ENCODE results near the gene XIAP. TPM values are rescaled to one million over a fixed set of nuclear protein-coding genes. Genes with fewer than 3 reads are reported as not detected.
"Not testable (repeated sequence)": the region's sequence is repeated elsewhere in the genome, so short reads cannot be mapped to it uniquely, and the experiment has no call there.

The XIAP gene
- 34.5 and 37.7 TPM in 2 replicates for total RNA-seq (2014; rRNA removed; shearing (Covaris generic))

GRCh38 chrX:123859846-123860838 is at the start of gene XIAP:
TSS of gene XIAP (plus strand) at chrX:123860053. CDS start at chrX:123885663, 25,610 bp downstream.
- DNase-seq (ENCODE audit: low spot score): peak; percentile 88

GRCh38 chrX:123814343-123814742 is 45.5 kb upstream of the XIAP start:
- peak; percentile 42 for DNase-seq (ENCODE audit: low spot score)

DNA sequence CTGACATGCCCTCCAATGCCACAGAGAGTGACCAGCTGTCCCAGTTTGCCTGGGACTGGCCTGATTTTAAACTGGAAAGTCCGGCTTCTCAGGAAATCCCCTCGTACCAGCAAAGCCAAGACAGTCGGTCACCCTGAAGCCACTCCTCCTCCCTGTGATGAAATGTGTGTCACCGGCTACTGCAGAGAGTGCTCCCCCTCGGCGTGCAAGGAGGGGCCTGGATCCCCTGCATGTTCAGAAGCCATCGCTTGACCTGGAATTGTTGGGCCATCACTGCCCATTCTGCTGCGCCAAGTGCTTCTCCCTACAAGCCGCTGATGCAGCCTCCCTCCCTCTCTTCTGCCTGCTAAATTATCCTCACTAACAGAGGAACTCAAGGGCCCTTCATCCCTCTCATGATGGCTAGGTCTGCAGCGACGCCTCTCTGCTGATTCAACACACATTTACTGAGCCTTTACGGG is 44.9 kb upstream of the XIAP start:
- DNase-seq (ENCODE audit: low spot score): peak; percentile 75

DNA sequence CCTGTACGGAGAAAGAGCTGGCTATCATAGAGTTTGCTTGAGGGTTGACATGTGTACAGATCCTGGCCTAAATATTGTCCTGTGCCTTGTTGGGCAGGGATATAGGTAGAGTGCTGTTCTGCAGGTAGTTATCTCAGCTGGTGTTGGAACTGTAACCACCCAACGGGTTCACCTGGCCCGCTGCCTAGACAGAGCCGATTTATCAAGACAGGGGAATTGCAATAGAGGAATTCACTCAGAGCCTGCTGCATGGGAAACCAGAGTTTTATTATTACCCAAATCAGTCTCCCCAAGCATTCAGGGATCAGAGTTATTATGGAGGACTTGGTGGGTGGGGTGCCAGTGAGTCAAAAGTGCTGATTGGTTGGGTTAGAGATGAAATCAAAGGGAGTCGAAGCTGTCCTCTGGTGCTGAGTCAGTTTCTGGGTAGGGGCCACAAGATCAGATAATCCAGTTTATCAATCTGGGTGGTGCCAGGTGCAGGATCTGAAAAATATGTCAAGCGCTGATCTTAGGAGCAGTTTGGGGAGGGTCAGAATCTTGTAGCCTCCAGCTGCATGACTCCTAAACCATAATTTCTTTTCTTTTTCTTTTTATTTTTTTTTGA is 42.5 kb upstream of the XIAP start:
- DNase-seq (ENCODE audit: low spot score): no peak

DNA sequence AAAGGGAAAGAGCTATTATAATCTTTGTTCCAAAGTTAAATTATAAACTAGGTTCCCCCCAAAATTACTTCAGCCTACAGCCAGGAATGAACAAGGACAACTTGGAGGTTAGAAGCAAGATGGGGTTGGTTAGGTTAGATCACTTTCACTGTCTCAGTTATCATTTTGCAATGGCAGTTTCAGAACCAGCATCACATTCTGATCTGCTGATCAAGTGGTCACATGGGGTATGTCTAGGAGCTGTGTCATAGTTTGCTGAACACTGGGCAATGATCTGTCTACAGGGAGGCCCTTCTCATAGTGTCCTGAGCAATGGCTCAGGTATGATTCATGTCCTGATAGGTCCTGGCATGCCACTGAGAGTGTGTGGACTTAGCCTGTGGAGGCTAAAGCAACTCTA is 41.6 kb upstream of the XIAP start:
- no peak for DNase-seq (ENCODE audit: low spot score)

DNA sequence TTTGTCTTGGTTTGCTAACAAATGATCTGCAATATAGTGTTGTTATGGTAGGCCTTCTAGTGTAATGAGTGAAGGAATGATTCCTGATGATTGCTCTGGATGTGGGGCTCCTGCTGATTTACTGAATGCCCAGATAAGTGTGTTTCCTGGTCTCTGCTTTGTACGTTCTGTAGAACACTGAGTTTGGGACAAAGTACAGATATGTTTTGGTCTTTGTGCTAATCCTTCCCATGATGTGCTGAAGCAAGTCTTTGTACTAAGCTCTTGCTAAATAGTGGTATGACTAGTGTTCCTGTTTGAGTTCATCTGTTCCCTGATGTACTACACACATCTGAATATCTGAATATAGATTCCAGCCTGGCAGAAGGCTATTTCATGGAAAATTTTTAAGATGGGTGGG is 36.9 kb upstream of the XIAP start:
- DNase-seq (ENCODE audit: low spot score): no peak

DNA sequence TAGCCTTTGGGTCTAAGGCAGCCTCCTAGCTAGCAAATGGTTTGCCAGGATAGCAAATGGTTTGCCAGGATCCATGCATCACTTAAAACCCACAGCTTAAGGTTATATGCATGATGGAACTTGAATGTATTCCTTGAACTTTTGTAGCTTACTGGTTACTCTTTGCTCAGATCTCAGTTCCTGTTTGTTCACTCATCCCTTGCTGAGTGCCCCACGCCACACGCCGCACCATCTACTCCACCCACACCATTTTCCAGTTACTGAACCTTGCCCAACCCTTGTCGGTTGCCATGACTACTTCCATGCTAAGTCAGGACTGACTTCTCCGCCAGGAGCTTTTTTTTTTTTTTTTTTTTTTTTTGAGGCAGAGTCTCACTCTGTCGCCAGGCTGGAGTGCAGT is 29.5 kb upstream of the XIAP start:
- peak; percentile 88 for DNase-seq (ENCODE audit: low spot score)

- DNase-seq (ENCODE audit: low spot score): peak; percentile 96
These were observed 26.5 kb upstream of the XIAP start for GRCh38 chrX:123833387-123833786.

- no peak for DNase-seq (ENCODE audit: low spot score)
These were observed 25.7 kb upstream of the XIAP start for GRCh38 chrX:123834116-123834515.

DNA sequence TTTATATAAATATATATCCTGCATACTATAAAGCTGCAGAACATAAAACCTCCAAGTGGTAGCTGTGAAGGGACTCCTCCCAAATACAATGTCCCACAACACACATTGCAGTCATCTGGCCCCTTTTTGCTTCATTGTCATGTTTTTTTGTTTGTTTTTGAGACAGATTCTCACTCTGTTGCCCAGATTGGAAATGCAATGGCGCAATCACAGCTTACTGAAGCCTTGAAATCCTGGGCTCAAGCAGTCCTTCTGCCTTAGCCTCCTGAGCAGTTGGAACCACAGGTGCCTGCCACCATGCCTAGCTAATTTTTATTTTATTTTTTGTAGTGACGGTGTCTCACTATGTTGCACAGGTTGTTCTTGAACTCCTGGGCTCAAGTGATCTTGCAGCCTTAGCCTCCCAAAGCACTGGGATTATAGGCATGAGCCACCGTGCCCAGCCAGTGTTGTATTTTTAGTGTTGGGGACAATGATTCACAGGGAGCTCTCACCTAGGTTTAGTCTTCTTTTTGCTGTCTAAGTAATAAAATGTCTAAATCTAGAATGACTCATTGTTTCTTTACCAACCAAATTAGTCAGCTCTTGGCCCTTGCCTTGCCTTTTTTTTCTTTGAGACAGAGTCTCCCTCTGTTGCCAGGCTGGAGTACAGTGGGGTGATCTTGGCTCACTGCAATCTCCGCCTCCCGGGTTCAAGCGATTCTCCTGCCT is 24.0 kb upstream of the XIAP start:
- DNase-seq (ENCODE audit: low spot score): peak; percentile 51

- not testable (repeated sequence) for DNase-seq (ENCODE audit: low spot score)
These were observed 14.7 kb upstream of the XIAP start for GRCh38 chrX:123845129-123845528.

GRCh38 chrX:123846577-123847038 is 13.2 kb upstream of the XIAP start:
- no peak for DNase-seq (ENCODE audit: low spot score)

DNA sequence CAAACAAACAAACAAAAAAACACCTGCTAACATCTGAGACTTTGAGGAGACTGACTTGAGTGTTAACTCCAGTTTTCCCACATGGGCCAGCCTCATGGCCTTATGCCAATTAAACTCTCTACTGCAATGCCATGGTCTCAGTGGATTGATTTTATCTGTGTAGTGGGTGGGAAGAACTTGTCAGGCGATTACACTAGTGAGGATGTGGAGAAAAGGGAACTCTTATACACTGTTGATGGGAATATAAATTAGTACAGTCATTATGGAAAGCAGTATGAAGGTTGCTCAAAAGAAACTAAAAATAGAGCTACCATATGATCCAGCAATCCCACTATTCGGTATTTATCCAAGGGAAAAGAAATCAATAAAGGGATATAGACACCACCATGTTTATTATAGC is 12.8 kb upstream of the XIAP start:
- DNase-seq (ENCODE audit: low spot score): no peak

- no peak for DNase-seq (ENCODE audit: low spot score)
These were observed 10.8 kb upstream of the XIAP start for GRCh38 chrX:123849096-123849495.

DNA sequence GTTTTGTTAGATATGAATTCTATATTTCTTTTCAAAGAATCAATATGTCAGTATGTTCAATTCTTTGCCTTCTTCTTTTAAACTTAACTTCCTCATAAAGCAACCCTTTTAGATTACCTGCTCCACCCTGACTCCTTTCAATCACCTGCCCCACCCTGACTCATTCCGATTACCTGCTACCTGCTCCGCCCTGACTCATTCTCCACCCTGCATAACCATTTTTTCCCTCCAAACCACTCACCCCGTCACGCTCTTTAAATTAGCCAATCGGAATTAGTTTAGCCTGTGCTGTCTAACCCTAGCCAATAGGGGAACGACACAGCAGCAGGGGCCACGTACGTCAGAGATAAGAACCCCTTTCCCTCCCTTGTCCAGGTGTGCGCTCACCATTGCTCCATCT is 9.9 kb upstream of the XIAP start:
- peak; percentile 82 for DNase-seq (ENCODE audit: low spot score)

- DNase-seq (ENCODE audit: low spot score): no peak
These were observed 8.8 kb upstream of the XIAP start for GRCh38 chrX:123851079-123851478.

DNA sequence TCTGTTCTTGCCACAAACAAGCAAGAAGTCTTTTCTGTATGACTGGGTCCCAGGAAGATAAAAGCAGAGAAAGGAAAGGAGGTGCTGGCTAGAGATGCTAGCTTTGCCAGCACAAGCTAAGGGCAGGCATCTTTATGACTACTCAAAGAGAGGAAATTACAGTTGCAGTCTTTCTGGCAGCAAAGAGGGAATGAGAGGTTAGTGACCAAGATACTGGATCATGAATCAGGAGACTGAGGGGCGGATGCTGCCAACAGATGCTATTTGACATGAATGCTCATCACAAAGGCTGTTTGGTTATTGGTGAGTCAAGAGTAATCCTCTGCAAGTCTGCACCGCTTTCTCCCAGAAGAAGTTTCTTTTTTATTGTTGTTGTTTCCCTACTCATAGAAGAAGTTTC is 5.5 kb upstream of the XIAP start:
- no peak for DNase-seq (ENCODE audit: low spot score)

GRCh38 chrX:123859409-123859845 is 426 bp upstream of the XIAP start:
- DNase-seq (ENCODE audit: low spot score): no peak

DNA sequence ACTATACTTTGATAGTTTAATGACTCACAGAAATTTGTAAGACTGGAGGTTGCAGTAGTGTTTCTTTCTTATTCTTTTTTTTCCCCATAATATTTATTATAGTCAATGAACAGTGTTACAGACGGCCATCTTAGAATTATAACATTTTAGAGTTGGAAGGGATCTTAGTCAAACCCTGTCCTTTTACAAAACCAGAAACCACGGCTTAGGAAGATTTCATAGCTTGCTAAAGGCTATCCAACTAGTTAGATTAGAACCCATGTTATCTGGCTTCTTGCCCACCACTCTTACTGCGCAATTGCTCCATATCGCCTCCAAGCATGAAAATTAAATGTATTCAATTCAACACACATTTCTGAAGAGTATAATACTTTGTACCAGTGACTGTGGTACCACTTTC is 1.1 kb downstream of the XIAP start:
- DNase-seq (ENCODE audit: low spot score): peak; percentile 49

DNA sequence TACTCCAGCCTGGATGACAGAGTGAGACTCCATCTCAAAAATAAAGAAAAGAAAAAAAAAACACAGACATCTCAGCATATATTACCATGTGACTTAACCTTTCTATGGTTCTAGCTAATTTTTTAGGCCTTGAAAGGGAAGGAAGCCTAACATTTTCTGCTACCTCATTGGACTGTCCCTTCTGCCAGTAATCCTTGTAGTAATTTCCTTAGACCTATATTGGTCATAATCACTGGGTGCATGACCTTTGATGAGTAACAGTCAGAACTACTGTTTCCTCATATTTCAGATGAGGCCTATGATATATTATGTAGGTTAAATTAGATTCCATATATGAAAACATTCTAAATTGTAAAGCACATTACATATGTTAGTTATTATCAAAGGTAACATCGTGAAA is 9.6 kb downstream of the XIAP start:
- DNase-seq (ENCODE audit: low spot score): no peak

DNA sequence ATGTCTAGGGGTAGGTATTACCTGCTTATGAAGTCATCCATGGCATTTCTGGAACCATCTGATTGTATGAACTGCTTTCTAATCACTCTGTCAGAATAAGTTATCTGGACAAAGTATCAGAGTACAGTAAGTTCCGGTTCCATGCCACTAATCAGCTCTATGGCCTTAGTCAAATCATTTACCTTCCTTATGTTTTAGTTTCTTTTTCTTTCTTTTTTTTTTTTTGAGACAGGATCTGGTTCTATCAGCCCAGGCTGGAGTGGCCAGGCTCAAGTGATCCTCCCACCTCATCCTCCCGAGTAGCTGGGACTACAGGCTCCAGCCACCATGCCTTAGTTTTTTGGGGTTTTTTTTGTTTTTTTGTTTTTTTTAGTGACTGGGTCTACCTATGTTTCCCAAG is 11.5 kb downstream of the XIAP start:
- DNase-seq (ENCODE audit: low spot score): no peak

- DNase-seq (ENCODE audit: low spot score): no peak
These were observed 14.1 kb downstream of the XIAP start for GRCh38 chrX:123873956-123874355.

Data from HT-29 (cell line).